Stimulated activated CD4-positive, alpha-beta T cell treated with anti-CD3 and anti-CD28 coated beads, Interleukin-2, amount 100 ng/mL, for 24 hours (primary cell): Measurements from ENCODE around the gene SAA4.

ENCODE experiments used
- DNase-seq, 2 donors: peaks; one replicate each; pipeline ENCODE4 v3.0.0-alpha.2; 2020

The SAA4 gene

DNA sequence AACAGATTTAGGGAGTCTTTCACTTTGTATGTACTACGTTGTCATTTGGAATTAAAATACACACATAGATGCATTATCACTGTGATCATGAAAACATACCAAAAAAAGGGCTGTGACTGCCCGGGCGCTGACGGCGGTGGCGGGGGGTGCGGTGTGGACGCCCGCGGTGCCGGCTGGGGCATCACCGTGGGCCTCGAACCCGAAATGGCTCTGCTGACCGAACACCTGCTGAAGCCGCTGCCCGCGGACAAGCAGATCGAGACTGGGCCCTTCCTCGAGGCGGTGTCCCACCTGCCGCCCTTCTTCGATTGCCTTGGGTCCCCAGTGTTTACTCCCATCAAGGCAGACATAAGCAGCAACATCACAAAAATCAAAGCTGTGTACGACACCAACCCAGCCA, 47.8 kb downstream of the SAA4 start:
- DNase-seq, result no peak
